HG02970 (cell line): Measurements from ENCODE around the gene RNF151.
A peak's percentile ranks its signal among the peaks of the same experiment; 100 is the strongest.
"Not testable (repeated sequence)": the region's sequence is repeated elsewhere in the genome, so short reads cannot be mapped to it uniquely, and the experiment has no call there.

Experiments
- ATAC-seq: cut with Tn5 transposase; IDR thresholded peaks from one replicate; pipeline ENCODE4 v1.9.1; 2021; ENCODE audit warnings: mild to moderate bottlenecking, moderate library complexity, moderate number of reproducible peaks; ENCODE audit not compliant: unreplicated experiment, low FRiP score

Gene RNF151

GRCh38 chr16:2004795-2005517, 38.3 kb downstream of the RNF151 start:
- no peak for ATAC-seq

- ATAC-seq = no peak
Observed at GRCh38 chr16:2005646-2006045, 39.0 kb downstream of the RNF151 start.

- no peak for ATAC-seq
Observed at GRCh38 chr16:2006317-2006716, 39.7 kb downstream of the RNF151 start.

GRCh38 chr16:2007081-2007836, 40.6 kb downstream of the RNF151 start:
- ATAC-seq = no peak

- no peak for ATAC-seq
Observed at GRCh38 chr16:2008009-2008526, 41.4 kb downstream of the RNF151 start.

GRCh38 chr16:2008631-2009163, 42.0 kb downstream of the RNF151 start:
- no peak for ATAC-seq

GRCh38 chr16:2009164-2009711, 42.6 kb downstream of the RNF151 start:
- ATAC-seq = peak; percentile 33

- peak; percentile 76 for ATAC-seq
Observed at GRCh38 chr16:2009791-2010510, 43.3 kb downstream of the RNF151 start, which contains the start of gene ZNF598. Gene ZNF598 (minus strand): TSS chr16:2009821.

- not testable (repeated sequence) for ATAC-seq
Observed at GRCh38 chr16:2011726-2012125, 45.1 kb downstream of the RNF151 start.

- no peak for ATAC-seq
Observed at GRCh38 chr16:2013527-2013926, 46.9 kb downstream of the RNF151 start.

- ATAC-seq = no peak
Observed at GRCh38 chr16:2015117-2015946, 48.7 kb downstream of the RNF151 start.

- ATAC-seq = no peak
Observed at GRCh38 chr16:2015947-2016208, 49.2 kb downstream of the RNF151 start.

GRCh38 chr16:2016407-2016922, 49.8 kb downstream of the RNF151 start:
- ATAC-seq = no peak
